Dermis blood vessel endothelial cell (primary cell): ENCODE results near the gene CYP2F1. TPM values are rescaled to one million over a fixed set of nuclear protein-coding genes. Genes with fewer than 3 reads are reported as not detected.
"Not testable (repeated sequence)": the region's sequence is repeated elsewhere in the genome, so short reads cannot be mapped to it uniquely, and the experiment has no call there.

Source experiments
- DNase-seq: peaks from one replicate; pipeline ENCODE4 v3.0.0; 2010
- total RNA-seq: library from RNA; depleted of rRNA; stranded (reverse); fragments of >200 nt; gene quantifications from 2 replicates; pipeline ENCODE4 v1.2.3, GENCODE V29; 2014

CYP2F1 gene
- not detected in 2 replicates for total RNA-seq

GRCh38 chr19:41114132-41114531, at the start of gene CYP2F1:
Gene CYP2F1 (plus strand): TSS chr19:41114432. CDS start chr19:41116189, 1,757 bp downstream.
- DNase-seq, result no peak

GRCh38 chr19:41064974-41065569, 49.2 kb upstream of the CYP2F1 start:
- DNase-seq, result peak; percentile 47

- DNase-seq, result no peak
Observed at GRCh38 chr19:41076286-41076685, 37.9 kb upstream of the CYP2F1 start.

- DNase-seq, result no peak
Observed at GRCh38 chr19:41083516-41083915, 30.7 kb upstream of the CYP2F1 start.

GRCh38 chr19:41085748-41086415, 28.4 kb upstream of the CYP2F1 start:
- DNase-seq, result no peak

GRCh38 chr19:41088151-41088550, 26.1 kb upstream of the CYP2F1 start, which contains the start of gene CYP2A13:
Gene CYP2A13 (plus strand): TSS chr19:41088451. CDS start chr19:41088472, 21 bp downstream.
- no peak for DNase-seq

GRCh38 chr19:41089959-41090358, 24.3 kb upstream of the CYP2F1 start:
- no peak for DNase-seq

- DNase-seq, result no peak
Observed at GRCh38 chr19:41095703-41096102, 18.5 kb upstream of the CYP2F1 start.

- DNase-seq, result no peak
Observed at GRCh38 chr19:41096353-41096752, 17.9 kb upstream of the CYP2F1 start.

- no peak for DNase-seq
Observed at GRCh38 chr19:41097302-41097701, 16.9 kb upstream of the CYP2F1 start.

GRCh38 chr19:41098762-41099161, 15.5 kb upstream of the CYP2F1 start:
- DNase-seq, result no peak

GRCh38 chr19:41102210-41102609, 12.0 kb upstream of the CYP2F1 start:
- DNase-seq, result not testable (repeated sequence)

GRCh38 chr19:41106177-41106576, 8.1 kb upstream of the CYP2F1 start:
- DNase-seq, result no peak

GRCh38 chr19:41111296-41111695, 2.9 kb upstream of the CYP2F1 start:
- DNase-seq, result no peak

GRCh38 chr19:41111750-41112295, 2.4 kb upstream of the CYP2F1 start:
- DNase-seq, result no peak

GRCh38 chr19:41112728-41113290, 1.4 kb upstream of the CYP2F1 start:
- no peak for DNase-seq

- no peak for DNase-seq
Observed at GRCh38 chr19:41116261-41116660, 2.0 kb downstream of the CYP2F1 start.

- not testable (repeated sequence) for DNase-seq
Observed at GRCh38 chr19:41120929-41121911, 7.0 kb downstream of the CYP2F1 start.

- DNase-seq, result not testable (repeated sequence)
Observed at GRCh38 chr19:41122846-41123245, 8.6 kb downstream of the CYP2F1 start.

- DNase-seq, result no peak
Observed at GRCh38 chr19:41123716-41124294, 9.6 kb downstream of the CYP2F1 start.

- peak; percentile 26 for DNase-seq
Observed at GRCh38 chr19:41126765-41127203, 12.6 kb downstream of the CYP2F1 start.

GRCh38 chr19:41127362-41127761, 13.1 kb downstream of the CYP2F1 start:
- DNase-seq, result not testable (repeated sequence)
